LNCaP clone FGC (cell line): ENCODE data around the gene MRPL24.

ENCODE experiments used
- DNase-seq: peaks from one replicate; pipeline ENCODE4 v3.0.0-alpha.2; 2011; ENCODE audit warnings: low read depth
- H3K4me3 ChIP-seq: 2 replicates; pipeline ENCODE4 v1.5.1; 2011; ENCODE audit warnings: mild to moderate bottlenecking, low read depth, low read length, control low read depth
- TF ChIP-seq, protein P1 (sequence below): IDR thresholded peaks from 2 replicates; pipeline ENCODE4 v1.5.1; 2012; ENCODE audit warnings: mild to moderate bottlenecking; ENCODE audit not compliant: control insufficient read depth, insufficient read depth; ENCODE audit errors: extremely low read depth

The MRPL24 gene

GRCh38 chr1:156743367-156744302 is 2.7 kb upstream of the MRPL24 start:
- TF ChIP-seq, protein P1, sequence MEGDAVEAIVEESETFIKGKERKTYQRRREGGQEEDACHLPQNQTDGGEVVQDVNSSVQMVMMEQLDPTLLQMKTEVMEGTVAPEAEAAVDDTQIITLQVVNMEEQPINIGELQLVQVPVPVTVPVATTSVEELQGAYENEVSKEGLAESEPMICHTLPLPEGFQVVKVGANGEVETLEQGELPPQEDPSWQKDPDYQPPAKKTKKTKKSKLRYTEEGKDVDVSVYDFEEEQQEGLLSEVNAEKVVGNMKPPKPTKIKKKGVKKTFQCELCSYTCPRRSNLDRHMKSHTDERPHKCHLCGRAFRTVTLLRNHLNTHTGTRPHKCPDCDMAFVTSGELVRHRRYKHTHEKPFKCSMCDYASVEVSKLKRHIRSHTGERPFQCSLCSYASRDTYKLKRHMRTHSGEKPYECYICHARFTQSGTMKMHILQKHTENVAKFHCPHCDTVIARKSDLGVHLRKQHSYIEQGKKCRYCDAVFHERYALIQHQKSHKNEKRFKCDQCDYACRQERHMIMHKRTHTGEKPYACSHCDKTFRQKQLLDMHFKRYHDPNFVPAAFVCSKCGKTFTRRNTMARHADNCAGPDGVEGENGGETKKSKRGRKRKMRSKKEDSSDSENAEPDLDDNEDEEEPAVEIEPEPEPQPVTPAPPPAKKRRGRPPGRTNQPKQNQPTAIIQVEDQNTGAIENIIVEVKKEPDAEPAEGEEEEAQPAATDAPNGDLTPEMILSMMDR = no peak
- DNase-seq = no peak
- no peak overlapping the region for H3K4me3 ChIP-seq

DNA sequence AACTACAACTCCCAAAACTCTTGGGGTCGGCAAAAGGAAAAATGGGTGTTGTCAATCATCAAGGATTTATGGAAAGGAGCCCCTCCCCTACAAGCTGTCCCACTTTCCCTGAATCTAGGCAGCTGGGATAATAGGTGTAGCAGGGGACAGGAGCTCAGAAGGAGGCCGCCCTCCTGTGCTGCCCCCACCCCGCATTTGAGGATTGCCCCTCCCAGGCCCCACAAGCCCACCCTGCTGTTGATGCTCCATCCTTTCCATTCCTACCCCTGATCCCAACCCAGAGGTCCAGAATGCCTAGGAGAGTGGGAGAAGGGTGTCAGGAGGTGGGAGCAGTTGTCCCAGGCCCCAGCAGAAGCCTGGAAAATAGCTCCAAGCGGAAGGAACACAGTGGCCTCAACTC is 1.9 kb upstream of the MRPL24 start:
- no peak overlapping the region for H3K4me3 ChIP-seq
- no peak for DNase-seq
- TF ChIP-seq, protein P1 = no peak

DNA sequence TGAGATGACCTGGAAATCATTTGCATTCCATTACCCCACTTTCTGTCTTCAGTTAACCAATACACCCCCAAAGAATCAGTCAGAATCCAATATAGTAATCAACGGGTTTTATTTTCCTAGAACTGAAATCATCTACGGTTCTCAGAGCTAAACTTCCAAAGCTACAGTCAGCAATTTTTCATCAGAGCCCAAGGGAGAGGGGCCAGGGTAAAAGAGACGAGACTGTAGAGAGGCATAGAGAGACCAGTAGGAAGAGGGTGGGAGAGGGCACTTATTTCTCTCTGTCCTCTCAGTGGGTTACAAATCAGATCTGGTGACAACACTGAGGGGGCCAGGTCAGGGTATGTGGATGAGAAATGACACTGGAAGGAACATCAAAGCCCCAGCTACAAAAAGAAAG is 1.1 kb upstream of the MRPL24 start:
- TF ChIP-seq, protein P1 = no peak
- no peak for DNase-seq
- H3K4me3 ChIP-seq = peak overlapping the region; percentile 41; the same call in 1 of the 2 replicates

GRCh38 chr1:156741481-156741983 is 644 bp upstream of the MRPL24 start:
- no peak for DNase-seq
- TF ChIP-seq, protein P1 = no peak
- peak overlapping the region; percentile 41 for H3K4me3 ChIP-seq

GRCh38 chr1:156740237-156740740 is 599 bp downstream of the MRPL24 start:
- no peak for DNase-seq
- H3K4me3 ChIP-seq = peak overlapping the region; percentile 85
- TF ChIP-seq, protein P1 = no peak

GRCh38 chr1:156738916-156739315 is 2.0 kb downstream of the MRPL24 start:
- DNase-seq = no peak
- TF ChIP-seq, protein P1 = no peak
- H3K4me3 ChIP-seq = no peak overlapping the region

DNA sequence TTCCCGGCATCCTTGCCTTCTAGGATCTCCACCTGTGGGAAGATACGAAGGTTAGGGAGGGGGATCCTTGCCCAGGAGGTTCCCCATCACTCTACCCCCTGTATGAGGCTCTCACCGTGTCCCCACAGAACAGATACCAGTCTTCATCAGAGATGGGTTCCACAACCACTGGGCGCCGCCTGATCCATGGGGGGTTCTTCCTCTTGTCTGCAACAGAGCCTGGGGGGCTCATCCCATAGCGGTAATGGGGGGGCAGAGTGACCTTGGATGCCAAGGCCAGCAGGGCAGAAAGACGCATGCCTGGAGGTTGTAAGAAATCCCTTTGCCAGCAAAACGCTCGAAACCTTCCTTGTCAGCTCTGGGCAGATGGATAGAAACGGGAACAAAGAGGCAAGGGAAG is 2.5 kb downstream of the MRPL24 start:
- H3K4me3 ChIP-seq = no peak overlapping the region
- TF ChIP-seq, protein P1 = no peak
- DNase-seq = no peak
